K562 (cell line): ENCODE results near the gene MC2R. TPM values are rescaled to one million over a fixed set of nuclear protein-coding genes. Genes with fewer than 3 reads are reported as not detected.

Experiments used
- ATAC-seq: fragments of 200-7000 bp; cut with Tn5 transposase; 3 replicates; pipeline ENCODE4 v1.9.1; 2020; ENCODE audit warnings: moderate library complexity
- BruUV-seq: library from RNA; stranded (reverse); fragments of 400-500 nt; replicated peaks from 2 replicates; lab custom pipeline; 2021; lab: Mats Ljungman, UMichigan
- CTCF ChIA-PET: fragments of 300-600 bp; formaldehyde crosslinking; extraction: SDS; loops from one replicate; lab custom pipeline; 2021; ENCODE audit warnings: low intra/inter-chr PET ratio; lab: Yijun Ruan, JAX
- POLR2A ChIA-PET: fragments of 300-600, 350-650 bp; sonication (Branson Sonifier 250); formaldehyde crosslinking; extraction: SDS; loops from one replicate; lab custom pipeline; 2021; ENCODE audit warnings: antibody characterized with exemption, inconsistent platforms; lab: Yijun Ruan, JAX
- DNase-seq, 4 experiments: peaks; one replicate each; pipeline versions ENCODE4 v3.0.0 to v3.0.0-alpha.2; 2011 to 2018; ENCODE audit warnings: low spot score in 3 of 4, mixed read lengths in 3 of 4; ENCODE audit errors: extremely low read depth in 1 of 4
- FAIRE-seq: peaks from 2 replicates; lab custom pipeline; 2011; peaks lifted over from hg19 to GRCh38; lab: Jason Lieb, UNC
- H2AFZ ChIP-seq: 2 replicates; pipeline ENCODE4 v1.6.0; 2011; ENCODE audit warnings: low read depth, low read length, control low read depth, inconsistent platforms
- H3K27ac ChIP-seq: fragments of 200-600 bp; 3 replicates; pipeline ENCODE4 v1.8.0; 2011; ENCODE audit warnings: low read depth, mild to moderate bottlenecking, control low read depth, inconsistent platforms, low read length, moderate library complexity, mixed read lengths; ENCODE audit errors: extremely low read depth
- H3K27me3 ChIP-seq, 2 experiments: fragments of 300-600 bp in 1 of 2; 2 replicates in 1 of 2; 3 replicates in 1 of 2; pipeline versions ENCODE4 v1.6.0 to v1.8.0; 2011; ENCODE audit warnings: inconsistent platforms in 2 of 2, low read length in 2 of 2, mild to moderate bottlenecking in 1 of 2, mixed read lengths in 1 of 2, moderate library complexity in 1 of 2; ENCODE audit not compliant: control insufficient read depth in 2 of 2, insufficient read depth in 2 of 2
- H3K36me3 ChIP-seq: fragments of 300-600 bp; 3 replicates; pipeline ENCODE4 v1.8.0; 2011; ENCODE audit warnings: mild to moderate bottlenecking, low read length, inconsistent platforms; ENCODE audit not compliant: control insufficient read depth, insufficient read depth
- H3K4me1 ChIP-seq, 2 experiments: fragments of 200-600 bp in 1 of 2; replicated peaks in 1 of 2; 2 replicates in 1 of 2; 3 replicates in 1 of 2; pipeline versions ENCODE4 v1.5.1 to v1.8.0; 2011; ENCODE audit warnings: inconsistent platforms in 2 of 2, low read length in 2 of 2, mild to moderate bottlenecking in 1 of 2, mixed read lengths in 1 of 2, moderate library complexity in 1 of 2; ENCODE audit not compliant: control insufficient read depth in 2 of 2, insufficient read depth in 2 of 2
- H3K4me2 ChIP-seq: 2 replicates; pipeline ENCODE4 v1.6.1; 2011; ENCODE audit warnings: low read length, control low read depth, inconsistent platforms, mixed read lengths; ENCODE audit not compliant: insufficient read depth
- H3K4me3 ChIP-seq: fragments of 200-600 bp; sonication (generic), shearing (Covaris generic); 2 replicates; pipeline ENCODE4 v1.5.1; 2016; ENCODE audit warnings: control low read depth, inconsistent platforms
- H3K79me2 ChIP-seq: fragments of 200-600 bp; 3 replicates; pipeline ENCODE4 v1.8.0; 2011; ENCODE audit warnings: low read length, inconsistent platforms; ENCODE audit not compliant: control insufficient read depth, insufficient read depth
- H3K9ac ChIP-seq, 2 experiments: 2 replicates each; pipeline versions ENCODE4 v1.6.0 to v1.6.1; 2011; ENCODE audit warnings: low read depth in 2 of 2, low read length in 2 of 2, control low read depth in 1 of 2, inconsistent platforms in 1 of 2, mild to moderate bottlenecking in 1 of 2, mixed read lengths in 1 of 2; ENCODE audit not compliant: insufficient read depth in 1 of 2
- H3K9me1 ChIP-seq: one replicate; pipeline ENCODE4 v1.6.0; 2011; ENCODE audit warnings: inconsistent platforms, mild to moderate bottlenecking, low read length, moderate library complexity; ENCODE audit not compliant: control insufficient read depth, insufficient read depth
- H3K9me3 ChIP-seq: replicated peaks from 2 replicates; pipeline ENCODE4 v1.5.1; 2011; ENCODE audit warnings: low read depth, low read length, inconsistent platforms; ENCODE audit not compliant: control insufficient read depth, insufficient read depth
- H4K20me1 ChIP-seq: replicated peaks from 2 replicates; pipeline ENCODE4 v1.6.1; 2011; ENCODE audit warnings: low read length, inconsistent platforms, mixed read lengths; ENCODE audit not compliant: control insufficient read depth, insufficient read depth
- BRF2 ChIP-seq: IDR thresholded peaks from 3 replicates; pipeline ENCODE4 v1.6.1; 2011; ENCODE audit warnings: borderline replicate concordance, mild to moderate bottlenecking; ENCODE audit not compliant: insufficient read length, insufficient read depth
- GMEB1 ChIP-seq: fragments of 250-450 bp; sonication (Bioruptor Pico); IDR thresholded peaks from 2 replicates; pipeline ENCODE4 v1.4.0; 2020; ENCODE audit warnings: mild to moderate bottlenecking
- MTA1 ChIP-seq: fragments of 450-650 bp; IDR thresholded peaks from 2 replicates; pipeline ENCODE4 v1.6.1; 2017; ENCODE audit warnings: borderline replicate concordance
- NELFE ChIP-seq: IDR thresholded peaks from 2 replicates; pipeline ENCODE4 v1.6.1; 2011; ENCODE audit warnings: mild to moderate bottlenecking; ENCODE audit not compliant: insufficient read depth, insufficient read length
- RBM39 ChIP-seq: fragments of 200-400 bp; formaldehyde crosslinking; optimal IDR thresholded peaks from 2 replicates; pipeline ENCODE3; 2018; ENCODE audit warnings: low read depth, low read length
- STAT5B ChIP-seq: fragments of 250-450 bp; sonication (Bioruptor Pico); IDR thresholded peaks from 2 replicates; pipeline ENCODE4 v1.8.0; 2021; ENCODE audit warnings: mild to moderate bottlenecking, inconsistent platforms
- TBP ChIP-seq: optimal IDR thresholded peaks from 2 replicates; pipeline ENCODE3; 2011; ENCODE audit warnings: low read depth, low read length, improper control_type of control experiment
- XRCC4 ChIP-seq: IDR thresholded peaks from one replicate; pipeline ENCODE4 v1.6.1; 2011; ENCODE audit not compliant: insufficient read depth, insufficient read length; ENCODE audit errors: extremely low read depth
- ZHX1 ChIP-seq: fragments of 150-350 bp; conservative IDR thresholded peaks from 2 replicates; pipeline ENCODE4 v1.6.1; 2014; ENCODE audit warnings: low read length
- ZNF518B ChIP-seq: fragments of 250-450 bp; sonication (Bioruptor Pico); IDR thresholded peaks from 2 replicates; pipeline ENCODE4 v1.5.0; 2021; ENCODE audit warnings: mild to moderate bottlenecking, moderate library complexity
- ZNF639 ChIP-seq, 2 experiments: fragments of 200-800 bp in 1 of 2; sonication (Bioruptor generic) in 1 of 2; sonication (generic) in 1 of 2; formaldehyde crosslinking in 1 of 2; IDR thresholded peaks in 1 of 2; conservative IDR thresholded peaks in 1 of 2; 2 replicates each; pipeline versions ENCODE4 v1.5.0 to v1.6.1; 2016 to 2020; ENCODE audit warnings: missing compliant biosample characterization in 1 of 2, missing genetic modification characterization in 1 of 2, missing genetic modification reagents in 1 of 2
- WGBS: fragments of 100-300 bp; shearing (Covaris generic); methylation state at CpG from one replicate; pipeline ENCODE4 v1.1.6; 2016; ENCODE audit warnings: low coverage, mixed read lengths; ENCODE audit not compliant: insufficient coverage; ENCODE audit errors: missing lambda C conversion rate; 5-methylcytosine and 5-hydroxymethylcytosine counted together
- in situ Hi-C: fragments of 300-500 bp; cut with MboI; formaldehyde crosslinking; loops from 4 replicates; pipeline ENCODE4 v1.15.0; 2018; ENCODE audit warnings: inconsistent platforms, mixed read lengths
- intact Hi-C: fragments of 100-400 bp; cut with micrococcal nuclease; formaldehyde crosslinking; loops from 2 replicates; pipeline ENCODE4 v1.14.2; 2022
- polyA plus RNA-seq, 8 experiments: library from polyadenylated mRNA; depleted of rRNA in 4 of 8; stranded (reverse) in 5 of 8; unstranded in 3 of 8; fragments of >200 nt; fragmentation: Nextera tagmentation in 2 of 8; fragmentation: Illumina TruSeq in 1 of 8; extraction: Ambion mirVana in 2 of 8; extraction: Trizol in 1 of 8; gene quantifications; 2 replicates each; pipeline versions ENCODE4 v1.2.1 to v1.2.3, GENCODE V29; 2011 to 2014; ENCODE audit warnings: inconsistent platforms in 1 of 8, missing spikeins in 1 of 8
- total RNA-seq, 7 experiments: library from RNA; depleted of rRNA in 6 of 7; stranded (reverse); fragments of >200 nt in 6 of 7; fragmentation: Illumina TruSeq in 2 of 7; extraction: Trizol in 2 of 7; gene quantifications; 2 replicates each; pipeline versions ENCODE4 v1.2.1 to v1.2.3, GENCODE V29; 2011 to 2021; ENCODE audit warnings: low replicate concordance in 1 of 7

The MC2R gene
- total and polyA plus RNA-seq, 9 of the 15 experiments (the other 6 are each of a cell fraction or from before 2014, with no cell fraction given), result not detected

GRCh38 chr18:13889671-13890070 lies 25.7 kb downstream of the MC2R start:
- POLR2A ChIA-PET, result no interaction called here
- intact Hi-C loops, result no loop called here
- in situ Hi-C loops, result no loop called here

More at GRCh38 chr18:13889671-13890070, 25.7 kb downstream of the MC2R start:
- no peak overlapping the region for H3K4me2 ChIP-seq
- no peak overlapping the region for H3K4me3 ChIP-seq
- WGBS, result 0% methylated on average over 2 of the region's 2 CpGs
- H3K36me3 ChIP-seq, result no peaks in the 10 kb centered on the region
- H3K79me2 ChIP-seq, result no peaks in the 10 kb centered on the region
- ATAC-seq, result no peak
- CTCF ChIA-PET, result no interaction called here
- no peak overlapping the region for H3K27ac ChIP-seq
- H3K27me3 ChIP-seq, result no peaks in the 10 kb centered on the region; a peak in 1 of 5 replicates
- H3K9me3 ChIP-seq, result no peaks in the 10 kb centered on the region
- no peak overlapping the region for H3K9ac ChIP-seq
- no peaks in the 10 kb centered on the region for H4K20me1 ChIP-seq
- no peak for DNase-seq
- no peaks in the 10 kb centered on the region for H3K9me1 ChIP-seq
- no TSS peak for BruUV-seq
- H2AFZ ChIP-seq, result no peak overlapping the region
- no peaks in the 10 kb centered on the region for H3K4me1 ChIP-seq
- TF ChIP-seq ZNF639 (CRISPR knock-in tag; conservative IDR thresholded peaks at IDR 0.05 in 1 of 2, IDR thresholded peaks at IDR 0.05 in 1 of 2) (no peak), XRCC4 (no peak), GMEB1 (CRISPR knock-in tag) (no peak), ZHX1 (no peak), RBM39 (no peak), TBP (no peak), NELFE (no peak), BRF2 (no peak), MTA1 (no peak), STAT5B (CRISPR knock-in tag) (no peak), ZNF518B (no peak)
- no peak for FAIRE-seq
